H9 (cell line): ENCODE data around the gene TSPEAR. TPM values are rescaled to one million over a fixed set of nuclear protein-coding genes. Genes with fewer than 3 reads are reported as not detected.
"Not testable (repeated sequence)": the region's sequence is repeated elsewhere in the genome, so short reads cannot be mapped to it uniquely, and the experiment has no call there.

Experiments used
- DNase-seq: peaks from one replicate; pipeline ENCODE4 v3.0.0-alpha.2; 2017
- H2AFZ ChIP-seq: one replicate; pipeline ENCODE4 v1.6.1; 2013; ENCODE audit warnings: mild to moderate bottlenecking, low read length, control low read depth, moderate library complexity
- H2AK5ac ChIP-seq: 2 replicates; pipeline ENCODE4 v1.6.1; 2013; ENCODE audit warnings: low read length, control low read depth, mixed read lengths; ENCODE audit not compliant: insufficient read length
- H2BK120ac ChIP-seq: one replicate; pipeline ENCODE4 v1.6.1; 2013; ENCODE audit warnings: low read depth, mild to moderate bottlenecking, low read length, control low read depth, inconsistent platforms; ENCODE audit not compliant: poor library complexity, severe bottlenecking
- H2BK12ac ChIP-seq: 2 replicates; pipeline ENCODE4 v1.6.1; 2013; ENCODE audit warnings: low read length, control low read depth, mixed read lengths, low read depth; ENCODE audit not compliant: insufficient read length
- H2BK15ac ChIP-seq: 2 replicates; pipeline ENCODE4 v1.6.1; 2013; ENCODE audit warnings: low read depth, low read length, control low read depth
- H2BK20ac ChIP-seq: one replicate; pipeline ENCODE4 v1.6.1; 2013; ENCODE audit warnings: low read depth, mild to moderate bottlenecking, low read length, control low read depth, inconsistent platforms; ENCODE audit not compliant: poor library complexity, severe bottlenecking
- H2BK5ac ChIP-seq: 2 replicates; pipeline ENCODE4 v1.6.1; 2013; ENCODE audit warnings: low read length, control low read depth, mixed read lengths; ENCODE audit not compliant: insufficient read length
- H3K14ac ChIP-seq: 2 replicates; pipeline ENCODE4 v1.6.1; 2013; ENCODE audit warnings: low read length, control low read depth; ENCODE audit not compliant: insufficient read depth
- H3K18ac ChIP-seq: 2 replicates; pipeline ENCODE4 v1.6.1; 2013; ENCODE audit warnings: low read depth, mild to moderate bottlenecking, mixed read lengths, low read length, control low read depth; ENCODE audit not compliant: insufficient read length
- H3K23ac ChIP-seq: 2 replicates; pipeline ENCODE4 v1.6.1; 2013; ENCODE audit warnings: low read length, control low read depth, mixed read lengths, low read depth; ENCODE audit not compliant: insufficient read length
- H3K23me2 ChIP-seq: 2 replicates; pipeline ENCODE4 v1.6.1; 2013; ENCODE audit warnings: low read depth, mild to moderate bottlenecking, mixed read lengths, low read length, control low read depth; ENCODE audit not compliant: insufficient read length, poor library complexity, severe bottlenecking
- H3K27ac ChIP-seq: 2 replicates; pipeline ENCODE4 v1.5.1; 2013; ENCODE audit warnings: low read length, control low read depth, mixed read lengths, low read depth; ENCODE audit not compliant: insufficient read length
- H3K27me3 ChIP-seq: 2 replicates; pipeline ENCODE4 v1.6.1; 2013; ENCODE audit warnings: low read length, control low read depth, inconsistent platforms; ENCODE audit not compliant: insufficient read depth
- H3K4ac ChIP-seq: 2 replicates; pipeline ENCODE4 v1.6.1; 2013; ENCODE audit warnings: low read depth, mild to moderate bottlenecking, control low read depth, inconsistent platforms, low read length, moderate library complexity
- H3K4me1 ChIP-seq: 2 replicates; pipeline ENCODE4 v1.6.1; 2013; ENCODE audit warnings: low read length, control low read depth, inconsistent platforms; ENCODE audit not compliant: insufficient read depth
- H3K4me2 ChIP-seq: 2 replicates; pipeline ENCODE4 v1.6.1; 2013; ENCODE audit warnings: low read length, control low read depth, mixed read lengths; ENCODE audit not compliant: insufficient read length, insufficient read depth
- H3K56ac ChIP-seq: 2 replicates; pipeline ENCODE4 v1.6.1; 2013; ENCODE audit warnings: low read depth, mild to moderate bottlenecking, mixed read lengths, low read length, control low read depth; ENCODE audit not compliant: insufficient read length
- H3K79me1 ChIP-seq: 2 replicates; pipeline ENCODE4 v1.6.1; 2013; ENCODE audit warnings: low read depth, mild to moderate bottlenecking, moderate library complexity, low read length, control low read depth, inconsistent platforms; ENCODE audit not compliant: insufficient read depth, poor library complexity, severe bottlenecking
- H3K79me2 ChIP-seq: 2 replicates; pipeline ENCODE4 v1.6.1; 2013; ENCODE audit warnings: low read length, control low read depth, inconsistent platforms; ENCODE audit not compliant: insufficient read depth
- H3K9ac ChIP-seq: 2 replicates; pipeline ENCODE4 v1.6.1; 2013; ENCODE audit warnings: low read length, control low read depth, mixed read lengths; ENCODE audit not compliant: insufficient read length; ENCODE audit errors: extremely low read depth
- H3K9me3 ChIP-seq: one replicate; pipeline ENCODE4 v1.6.1; 2013; ENCODE audit warnings: low read depth, low read length, inconsistent platforms; ENCODE audit not compliant: control insufficient read depth
- H3T11ph ChIP-seq: one replicate; pipeline ENCODE4 v1.6.1; 2013; ENCODE audit warnings: mild to moderate bottlenecking, low read length, control low read depth, inconsistent platforms
- H4K20me1 ChIP-seq: one replicate; pipeline ENCODE4 v1.6.1; 2013; ENCODE audit not compliant: control insufficient read depth, insufficient read length, insufficient read depth
- H4K5ac ChIP-seq: 2 replicates; pipeline ENCODE4 v1.6.1; 2013; ENCODE audit warnings: low read depth, mild to moderate bottlenecking, mixed read lengths, low read length, control low read depth; ENCODE audit not compliant: insufficient read length
- H4K8ac ChIP-seq: replicated peaks from 2 replicates; pipeline ENCODE4 v1.6.1; 2013; ENCODE audit warnings: low read length, control low read depth, mixed read lengths, low read depth; ENCODE audit not compliant: insufficient read length
- H4K91ac ChIP-seq: 2 replicates; pipeline ENCODE4 v1.6.1; 2013; ENCODE audit warnings: low read depth, mild to moderate bottlenecking, moderate library complexity, mixed read lengths, low read length, control low read depth; ENCODE audit not compliant: insufficient read length
- H3K27ac Mint-ChIP-seq, 3 experiments: 2 replicates in 2 of 3; 3 replicates in 1 of 3; pipeline ENCODE4 v1.8.0; 2020 to 2021; ENCODE audit warnings: mixed read lengths in 3 of 3, mild to moderate bottlenecking in 1 of 3, moderate library complexity in 1 of 3
- H3K27me3 Mint-ChIP-seq: 2 replicates; pipeline ENCODE4 v1.8.0; 2021; ENCODE audit warnings: low read depth, mild to moderate bottlenecking, moderate library complexity, mixed read lengths
- H3K36me3 Mint-ChIP-seq, 3 experiments: 2 replicates in 2 of 3; 3 replicates in 1 of 3; pipeline ENCODE4 v1.8.0; 2020 to 2021; ENCODE audit warnings: low read depth in 3 of 3, mixed read lengths in 3 of 3; ENCODE audit not compliant: insufficient read depth in 1 of 3
- H3K4me1 Mint-ChIP-seq, 2 experiments: 2 replicates each; pipeline ENCODE4 v1.8.0; 2020; ENCODE audit warnings: mixed read lengths in 2 of 2
- H3K4me3 Mint-ChIP-seq, 2 experiments: 2 replicates in 1 of 2; 3 replicates in 1 of 2; pipeline ENCODE4 v1.8.0; 2020 to 2021; ENCODE audit warnings: mild to moderate bottlenecking in 2 of 2, mixed read lengths in 2 of 2, moderate library complexity in 1 of 2
- H3K9me3 Mint-ChIP-seq, 2 experiments: 2 replicates in 1 of 2; 3 replicates in 1 of 2; pipeline ENCODE4 v1.8.0; 2020; ENCODE audit warnings: mild to moderate bottlenecking in 2 of 2, mixed read lengths in 2 of 2, moderate library complexity in 1 of 2
- CTCF ChIP-seq: fragments of 200-600 bp; sonication (generic); conservative IDR thresholded peaks from 3 replicates; pipeline ENCODE4 v1.8.0; 2021; ENCODE audit warnings: antibody characterized with exemption, mild to moderate bottlenecking
- WGBS: extraction: QIAGEN DNeasy Blood & Tissue Kit; methylation state at CpG from one replicate; pipeline ENCODE4 v1.1.7; 2013; ENCODE audit warnings: missing lambda C conversion rate, low lambda C conversion rate, mixed read lengths; ENCODE audit not compliant: insufficient read length; ENCODE audit errors: extremely low coverage; 5-methylcytosine and 5-hydroxymethylcytosine counted together
- total RNA-seq: library from RNA; stranded (reverse); gene quantifications from 2 replicates; pipeline ENCODE4 v1.2.1, GENCODE V29; 2021

The TSPEAR gene
- total RNA-seq, 1 experiment from 2014 or later, result 1.3 TPM

- Histone ChIP-seq H2BK12ac (no peak overlapping the region), H3K79me1 (no peaks in the 10 kb centered on the region), H3K56ac (no peak overlapping the region), H3K79me2 (no peaks in the 10 kb centered on the region), H3K9me3 (no peaks in the 10 kb centered on the region), H3K23ac (no peak overlapping the region), H3K4me1 (peaks cover 2% of the 10 kb centered on the region; the same call in 1 of the 2 replicates), H4K91ac (no peak overlapping the region), H2BK15ac (no peak overlapping the region), H2AK5ac (no peak overlapping the region), H2BK5ac (no peak overlapping the region), H3K4ac (no peak overlapping the region), H4K20me1 (no peaks in the 10 kb centered on the region), H2AFZ (no peak overlapping the region), H3K27me3 (no peaks in the 10 kb centered on the region; the same call in 1 of the 2 replicates), H3K27ac (no peak overlapping the region), H3K14ac (no peak overlapping the region), H3K9ac (no peak overlapping the region), H4K8ac (no peak overlapping the region), H3K4me2 (no peak overlapping the region), H2BK20ac (no peak overlapping the region), H3K18ac (no peak overlapping the region), H4K5ac (no peak overlapping the region), H2BK120ac (no peak overlapping the region), H3T11ph (no peak overlapping the region), H3K23me2 (no peaks in the 10 kb centered on the region)
- peaks cover 7% of the 10 kb centered on the region for H3K27me3 Mint-ChIP-seq
- peaks cover 38% of the 10 kb centered on the region in 2 experiments for H3K4me1 Mint-ChIP-seq
- H3K36me3 Mint-ChIP-seq, result peaks cover 7 to 19% (median 7%) of the 10 kb centered on the region in 3 experiments; a peak in 6 of 7 replicates
- H3K9me3 Mint-ChIP-seq, result peaks cover 17 to 18% of the 10 kb centered on the region in 2 experiments
- no peak for TF ChIP-seq CTCF
- DNase-seq, result no peak
- no peak overlapping the region for H3K4me3 Mint-ChIP-seq
- no peak overlapping the region for H3K27ac Mint-ChIP-seq
- WGBS, result no CpG with 5 or more reads among the region's 2 CpGs
Measured at GRCh38 chr21:44691686-44692085, 19.7 kb downstream of the TSPEAR start.

DNA sequence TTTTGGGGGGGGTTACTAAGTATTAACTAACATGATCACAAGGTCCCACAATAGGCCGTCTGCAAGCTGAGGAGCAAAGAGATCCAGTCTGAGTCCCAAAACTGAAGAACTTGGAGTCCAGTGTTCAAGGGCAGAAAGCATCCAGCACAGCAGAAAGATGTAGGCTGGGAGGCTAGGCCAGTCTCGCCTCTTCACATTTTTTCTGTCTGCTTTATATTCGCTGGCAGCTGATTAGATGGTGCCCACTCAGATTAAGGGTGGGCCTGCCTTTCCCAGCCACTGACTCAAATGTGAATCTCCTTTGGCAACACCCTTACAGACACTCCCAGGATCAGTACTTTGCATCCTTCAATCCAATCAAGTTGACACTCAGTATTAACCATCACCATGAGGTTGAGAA is 21.6 kb downstream of the TSPEAR start:
- H2BK5ac ChIP-seq, H3K79me2 ChIP-seq, H3T11ph ChIP-seq, H3K79me1 ChIP-seq, H3K23ac ChIP-seq, H4K8ac ChIP-seq, H2AFZ ChIP-seq, H4K5ac ChIP-seq, H3K27me3 ChIP-seq, H3K56ac ChIP-seq, H3K9me3 ChIP-seq, H2AK5ac ChIP-seq, H2BK20ac ChIP-seq, H3K4me1 ChIP-seq, H3K27ac ChIP-seq, H4K20me1 ChIP-seq, H3K27ac Mint-ChIP-seq, H2BK120ac ChIP-seq, H2BK15ac ChIP-seq, H4K91ac ChIP-seq, H3K4me3 Mint-ChIP-seq, H2BK12ac ChIP-seq, H3K18ac ChIP-seq, H3K23me2 ChIP-seq, H3K4ac ChIP-seq, H3K4me2 ChIP-seq, H3K9ac ChIP-seq, H3K14ac ChIP-seq, DNase-seq: not testable (repeated sequence)
- Mint-ChIP-seq H3K27me3 (peaks cover 11% of the 10 kb centered on the region), H3K4me1 (peaks cover 28 to 29% of the 10 kb centered on the region in 2 experiments), H3K36me3 (peaks cover 7 to 19% (median 7%) of the 10 kb centered on the region in 3 experiments; a peak in 6 of 7 replicates), H3K9me3 (peaks cover 17 to 18% of the 10 kb centered on the region in 2 experiments)
- no CpG with 5 or more reads among the region's 3 CpGs for WGBS
